ENCODE measurements around the gene CHN2.

CHN2 gene

GRCh38 chr7:29500719-29501118 is 306.1 kb downstream of the CHN2 start:
- ChIA-PET CTCF (no interaction called here), POLR2A (no interaction called here)
- no peak for TF ChIP-seq SUZ12 (IDR thresholded peaks at IDR 0.05)
- TF ChIP-seq NFRKB (IDR thresholded peaks at IDR 0.05): no peak
- TF ChIP-seq L3MBTL2 (conservative IDR thresholded peaks at IDR 0.05): no peak
- no peak for DNase-seq (ENCODE audit: extremely low spot score)

- DNase-seq (ENCODE audit: extremely low spot score): no peak
- no peak for TF ChIP-seq SP1 (IDR thresholded peaks at IDR 0.05)
- TF ChIP-seq PKNOX1 (IDR thresholded peaks at IDR 0.05): no peak
- TF ChIP-seq L3MBTL2 (conservative IDR thresholded peaks at IDR 0.05): no peak
- TF ChIP-seq FOXM1 (IDR thresholded peaks at IDR 0.05; ENCODE audit: borderline replicate concordance): no peak
- ChIA-PET CTCF (no interaction called here), POLR2A (no interaction called here)
Measured at GRCh38 chr7:29502133-29502532, 307.6 kb downstream of the CHN2 start.

- TF ChIP-seq FOXA1 (IDR thresholded peaks at IDR 0.05) (no peak), SUZ12 (IDR thresholded peaks at IDR 0.05) (no peak), TARDBP (IDR thresholded peaks at IDR 0.05) (no peak), CTBP1 (IDR thresholded peaks at IDR 0.05; ENCODE audit: borderline replicate concordance) (no peak), FOXM1 (IDR thresholded peaks at IDR 0.05; ENCODE audit: borderline replicate concordance) (no peak), SP1 (IDR thresholded peaks at IDR 0.05) (no peak), ARNT (IDR thresholded peaks at IDR 0.05) (no peak)
- ChIA-PET POLR2A (no interaction called here), CTCF (no interaction called here)
- no peak for DNase-seq (ENCODE audit: extremely low spot score)
Measured at GRCh38 chr7:29505931-29506330, 311.4 kb downstream of the CHN2 start.

GRCh38 chr7:29508608-29509007 is 314.0 kb downstream of the CHN2 start:
- CTCF ChIA-PET: no interaction called here
- DNase-seq (ENCODE audit: extremely low spot score): no peak
- TF ChIP-seq NFRKB (IDR thresholded peaks at IDR 0.05) (no peak), ELF4 (IDR thresholded peaks at IDR 0.05) (no peak), FOXK2 (IDR thresholded peaks at IDR 0.05) (no peak), SUZ12 (IDR thresholded peaks at IDR 0.05) (no peak), SP1 (IDR thresholded peaks at IDR 0.05) (no peak), FOXM1 (IDR thresholded peaks at IDR 0.05; ENCODE audit: borderline replicate concordance) (no peak), PKNOX1 (IDR thresholded peaks at IDR 0.05) (no peak), LEF1 (IDR thresholded peaks at IDR 0.05; ENCODE audit: borderline replicate concordance) (no peak)
- POLR2A ChIA-PET: no interaction called here

- no peak for DNase-seq (ENCODE audit: extremely low spot score)
- CTCF ChIA-PET: no interaction called here
- no peak for TF ChIP-seq HDGF (IDR thresholded peaks at IDR 0.05; ENCODE audit: borderline replicate concordance)
- TF ChIP-seq PKNOX1 (IDR thresholded peaks at IDR 0.05): no peak
- no peak for TF ChIP-seq ARNT (IDR thresholded peaks at IDR 0.05)
- no peak for TF ChIP-seq TARDBP (IDR thresholded peaks at IDR 0.05)
- no peak for TF ChIP-seq FOXK2 (IDR thresholded peaks at IDR 0.05)
- no peak for TF ChIP-seq SUZ12 (IDR thresholded peaks at IDR 0.05)
- no peak for TF ChIP-seq LEF1 (IDR thresholded peaks at IDR 0.05; ENCODE audit: borderline replicate concordance)
- no peak for TF ChIP-seq ELF4 (IDR thresholded peaks at IDR 0.05)
- no peak for TF ChIP-seq FOXM1 (IDR thresholded peaks at IDR 0.05; ENCODE audit: borderline replicate concordance)
- no peak for TF ChIP-seq CTBP1 (IDR thresholded peaks at IDR 0.05; ENCODE audit: borderline replicate concordance)
- no peak for TF ChIP-seq NFRKB (IDR thresholded peaks at IDR 0.05)
- no peak for TF ChIP-seq BHLHE40 (IDR thresholded peaks at IDR 0.05; ENCODE audit: borderline replicate concordance)
- POLR2A ChIA-PET: no interaction called here
Measured at GRCh38 chr7:29510028-29510427, 315.5 kb downstream of the CHN2 start.

GRCh38 chr7:29511337-29511736 is 316.8 kb downstream of the CHN2 start:
- POLR2A ChIA-PET: no interaction called here
- CTCF ChIA-PET: no interaction called here
- no peak for TF ChIP-seq FOXA1 (IDR thresholded peaks at IDR 0.05)
- no peak for TF ChIP-seq CTBP1 (IDR thresholded peaks at IDR 0.05; ENCODE audit: borderline replicate concordance)
- TF ChIP-seq SP1 (IDR thresholded peaks at IDR 0.05): no peak
- TF ChIP-seq LEF1 (IDR thresholded peaks at IDR 0.05; ENCODE audit: borderline replicate concordance): no peak
- no peak for TF ChIP-seq FOXK2 (IDR thresholded peaks at IDR 0.05)
- no peak for TF ChIP-seq L3MBTL2 (conservative IDR thresholded peaks at IDR 0.05)
- no peak for TF ChIP-seq ELF4 (IDR thresholded peaks at IDR 0.05)
- no peak for TF ChIP-seq ZNF384 (IDR thresholded peaks at IDR 0.05)
- no peak for TF ChIP-seq HDGF (IDR thresholded peaks at IDR 0.05; ENCODE audit: borderline replicate concordance)
- no peak for TF ChIP-seq NFRKB (IDR thresholded peaks at IDR 0.05)
- TF ChIP-seq ARNT (IDR thresholded peaks at IDR 0.05): no peak
- TF ChIP-seq SUZ12 (IDR thresholded peaks at IDR 0.05): no peak
- DNase-seq (ENCODE audit: extremely low spot score): no peak

GRCh38 chr7:29511851-29512250 is 317.3 kb downstream of the CHN2 start:
- CTCF ChIA-PET: no interaction called here
- TF ChIP-seq FOXK2 (IDR thresholded peaks at IDR 0.05) (no peak), TARDBP (IDR thresholded peaks at IDR 0.05) (no peak), SUZ12 (IDR thresholded peaks at IDR 0.05) (no peak), NFRKB (IDR thresholded peaks at IDR 0.05) (no peak), CTBP1 (IDR thresholded peaks at IDR 0.05; ENCODE audit: borderline replicate concordance) (no peak), ELF4 (IDR thresholded peaks at IDR 0.05) (no peak), FOXM1 (IDR thresholded peaks at IDR 0.05; ENCODE audit: borderline replicate concordance) (no peak), LEF1 (IDR thresholded peaks at IDR 0.05; ENCODE audit: borderline replicate concordance) (no peak), HDGF (IDR thresholded peaks at IDR 0.05; ENCODE audit: borderline replicate concordance) (no peak), ARNT (IDR thresholded peaks at IDR 0.05) (no peak), ZNF384 (IDR thresholded peaks at IDR 0.05) (no peak), L3MBTL2 (conservative IDR thresholded peaks at IDR 0.05) (no peak), SP1 (IDR thresholded peaks at IDR 0.05) (no peak), FOXA1 (IDR thresholded peaks at IDR 0.05) (no peak), BHLHE40 (IDR thresholded peaks at IDR 0.05; ENCODE audit: borderline replicate concordance) (no peak), PKNOX1 (IDR thresholded peaks at IDR 0.05) (no peak)
- no peak for DNase-seq (ENCODE audit: extremely low spot score)
- POLR2A ChIA-PET: no interaction called here
